ENCODE measurements around the gene TP53RK. TPM values are rescaled to one million over a fixed set of nuclear protein-coding genes. Genes with fewer than 3 reads are reported as not detected.

The TP53RK gene
- total RNA-seq, 4 donors from 2014 or later: 12.4 to 26.7 (median 18.3) TPM

GRCh38 chr20:46665602-46666001 is 23.6 kb downstream of the TP53RK start:
- Histone ChIP-seq H3K27ac (no peak overlapping the region), H3K36me3 (no peaks in the 10 kb centered on the region), H3K27me3 (no peaks in the 10 kb centered on the region), H3K4me1 (no peaks in the 10 kb centered on the region), H3K9me3 (no peaks in the 10 kb centered on the region), H3K4me3 (no peak overlapping the region)
- intact Hi-C loops (cut with DNase I; ENCODE audit: low total_unique reads) (no loop called here), in situ Hi-C loops (cut with MboI; ENCODE audit: low pct_ligation_motif_present in 1 of 4, low pct_unique_long_range_greater_than_20kb in 1 of 4, low sequenced_read_pairs in 3 of 4) (no loop called here)
- WGBS, 2 donors (ENCODE audit: low coverage in 1 of 2): 61 to 72% methylated on average over 2 to 3 of the region's 3 CpGs
- TF ChIP-seq CTCF (IDR thresholded peaks at IDR 0.05): no peak
- TF ChIP-seq EP300 (IDR thresholded peaks at IDR 0.05; ENCODE audit: low read depth): no peak
- no peak for TF ChIP-seq POLR2AphosphoS5 (IDR thresholded peaks at IDR 0.05)
- TF ChIP-seq POLR2A (IDR thresholded peaks at IDR 0.05): no peak
- no peak for DNase-seq

- TF ChIP-seq POLR2A (IDR thresholded peaks at IDR 0.05) (no peak), POLR2AphosphoS5 (IDR thresholded peaks at IDR 0.05) (no peak), EP300 (IDR thresholded peaks at IDR 0.05; ENCODE audit: low read depth) (no peak), CTCF (IDR thresholded peaks at IDR 0.05) (no peak)
- H3K4me1 ChIP-seq: no peaks in the 10 kb centered on the region
- no peak for DNase-seq
- H3K36me3 ChIP-seq: no peaks in the 10 kb centered on the region
- no peak overlapping the region for H3K27ac ChIP-seq
- no peaks in the 10 kb centered on the region for H3K9me3 ChIP-seq
- no peaks in the 10 kb centered on the region for H3K27me3 ChIP-seq
- intact Hi-C loops (cut with DNase I; ENCODE audit: low total_unique reads): no loop called here
- no peak overlapping the region for H3K4me3 ChIP-seq
- in situ Hi-C loops (cut with MboI; ENCODE audit: low pct_ligation_motif_present in 1 of 4, low pct_unique_long_range_greater_than_20kb in 1 of 4, low sequenced_read_pairs in 3 of 4): no loop called here
- WGBS, 2 donors (ENCODE audit: low coverage in 1 of 2): 84 to 91% methylated on average over 3 of the region's 3 CpGs
Observed at GRCh38 chr20:46663531-46663930, 25.7 kb downstream of the TP53RK start.

- 100% methylated on average over 1 of the region's 1 CpG for WGBS, 2 donors (ENCODE audit: low coverage in 1 of 2)
- no peaks in the 10 kb centered on the region for H3K4me1 ChIP-seq
- H3K27ac ChIP-seq: no peak overlapping the region
- no peak overlapping the region for H3K4me3 ChIP-seq
- TF ChIP-seq CTCF (IDR thresholded peaks at IDR 0.05) (no peak), POLR2AphosphoS5 (IDR thresholded peaks at IDR 0.05) (no peak), EP300 (IDR thresholded peaks at IDR 0.05; ENCODE audit: low read depth) (no peak), POLR2A (IDR thresholded peaks at IDR 0.05) (no peak)
- in situ Hi-C loops (cut with MboI; ENCODE audit: low pct_ligation_motif_present in 1 of 4, low pct_unique_long_range_greater_than_20kb in 1 of 4, low sequenced_read_pairs in 3 of 4): no loop called here
- intact Hi-C loops (cut with DNase I; ENCODE audit: low total_unique reads): no loop called here
- no peaks in the 10 kb centered on the region for H3K27me3 ChIP-seq
- H3K9me3 ChIP-seq: no peaks in the 10 kb centered on the region
- no peaks in the 10 kb centered on the region for H3K36me3 ChIP-seq
- DNase-seq: no peak
Observed at GRCh38 chr20:46661659-46662058, 27.6 kb downstream of the TP53RK start.

- Histone ChIP-seq H3K27me3 (no peaks in the 10 kb centered on the region), H3K36me3 (no peaks in the 10 kb centered on the region), H3K9me3 (no peaks in the 10 kb centered on the region), H3K27ac (no peak overlapping the region), H3K4me3 (no peak overlapping the region), H3K4me1 (no peaks in the 10 kb centered on the region)
- intact Hi-C loops (cut with DNase I; ENCODE audit: low total_unique reads) (no loop called here), in situ Hi-C loops (cut with MboI; ENCODE audit: low pct_ligation_motif_present in 1 of 4, low pct_unique_long_range_greater_than_20kb in 1 of 4, low sequenced_read_pairs in 3 of 4) (no loop called here)
- 81 to 94% methylated on average over 4 of the region's 4 CpGs for WGBS, 2 donors (ENCODE audit: low coverage in 1 of 2)
- TF ChIP-seq EP300 (IDR thresholded peaks at IDR 0.05; ENCODE audit: low read depth): no peak
- no peak for TF ChIP-seq POLR2AphosphoS5 (IDR thresholded peaks at IDR 0.05)
- no peak for TF ChIP-seq CTCF (IDR thresholded peaks at IDR 0.05)
- TF ChIP-seq POLR2A (IDR thresholded peaks at IDR 0.05): no peak
- DNase-seq: no peak
Observed at GRCh38 chr20:46660487-46660886, 28.8 kb downstream of the TP53RK start.

All from transverse colon (tissue), 4 donors.